ENCODE measurements around the gene DARS2. TPM values are rescaled to one million over a fixed set of nuclear protein-coding genes. Genes with fewer than 3 reads are reported as not detected.
"Not testable (repeated sequence)": the region's sequence is repeated elsewhere in the genome, so short reads cannot be mapped to it uniquely, and the experiment has no call there.

DARS2 gene
- total RNA-seq (1 to 10 TPM; 8.6 to 10.0 TPM), polyA plus RNA-seq (1 to 10 TPM; 2.0 to 3.6 TPM)
- long read RNA-seq, donor 1, partial matches to known transcripts, result 3 of 10 reads
- long read RNA-seq, donor 1, other reads (novel, unspliced or antisense), result 6 of 10 reads
- long read RNA-seq, donor 2, partial matches to known transcripts, result 0 of 5 reads
- long read RNA-seq, donor 2, other reads (novel, unspliced or antisense), result 4 of 5 reads

GRCh38 chr1:173824315-173825081 lies at the start of gene DARS2, which contains the start of gene CENPL:
Gene DARS2, plus strand, starts transcription at chr1:173824673. Its CDS starts 557 bp downstream, at chr1:173825230.
Gene CENPL, minus strand, starts transcription at chr1:173824883. Its CDS starts 13,584 bp downstream, at chr1:173811299.
- peak within 1 kb of the TSS; percentile 53 to 98 for H3K4me3 ChIP-seq (ENCODE audit: low read length in 2 of 2)
- no peaks in the 10 kb centered on the region for H3K27me3 ChIP-seq (ENCODE audit: control insufficient read depth in 1 of 2, insufficient read depth in 2 of 2, low read length in 1 of 2)
- intact Hi-C loops (cut with DNase I), result loop anchor here (2.0 to 5.0 kb wide), 4 partner anchors 44 to 407 kb away; partner anchors contain the start of genes PRDX6 (in 1 of the 2) and ZBTB37 (in 1 of the 2)
- H3K36me3 ChIP-seq (ENCODE audit: control insufficient read depth in 1 of 2, insufficient read depth in 2 of 2, low read length in 1 of 2), result no peaks in the 10 kb centered on the region
- WGBS, 2 donors, result 0% methylated on average over 55 of the region's 55 CpGs
- peaks cover 0 to 2% of the 10 kb centered on the region in 2 donors for H3K4me1 ChIP-seq (ENCODE audit: control insufficient read depth in 1 of 2, insufficient read depth in 2 of 2, low read length in 2 of 2)
- no peaks in the 10 kb centered on the region for H3K9me3 ChIP-seq (ENCODE audit: control insufficient read depth, low read length)
- ATAC-seq (ENCODE audit: low FRiP score), result peak; percentile 100
- peak within 1 kb of the TSS; percentile 46 to 92 for H3K27ac ChIP-seq (ENCODE audit: low read depth in 1 of 2, low read length in 2 of 2)
- peak; percentile 98 for DNase-seq

- H3K27ac ChIP-seq (ENCODE audit: low read depth in 1 of 2, low read length in 2 of 2), result no peak overlapping the region
- no peaks in the 10 kb centered on the region for H3K27me3 ChIP-seq (ENCODE audit: control insufficient read depth in 1 of 2, insufficient read depth in 2 of 2, low read length in 1 of 2)
- no peak overlapping the region for H3K4me3 ChIP-seq (ENCODE audit: low read length in 2 of 2)
- WGBS, 2 donors, result 94 to 98% methylated on average over 5 of the region's 5 CpGs
- DNase-seq (no peak), ATAC-seq (ENCODE audit: low FRiP score) (no peak)
- intact Hi-C loops (cut with DNase I), result no loop called here
- H3K9me3 ChIP-seq (ENCODE audit: control insufficient read depth, low read length), result no peaks in the 10 kb centered on the region
- H3K4me1 ChIP-seq (ENCODE audit: control insufficient read depth in 1 of 2, insufficient read depth in 2 of 2, low read length in 2 of 2), result no peaks in the 10 kb centered on the region
- H3K36me3 ChIP-seq (ENCODE audit: control insufficient read depth in 1 of 2, insufficient read depth in 2 of 2, low read length in 1 of 2), result peaks cover 0 to 4% of the 10 kb centered on the region in 2 donors
These were observed 48.8 kb upstream of the DARS2 start for GRCh38 chr1:173775578-173776226.

- Histone ChIP-seq H3K9me3 (ENCODE audit: control insufficient read depth, low read length) (no peaks in the 10 kb centered on the region), H3K4me3 (ENCODE audit: low read length in 2 of 2) (no peak overlapping the region), H3K27ac (ENCODE audit: low read depth in 1 of 2, low read length in 2 of 2) (no peak overlapping the region), H3K4me1 (ENCODE audit: control insufficient read depth in 1 of 2, insufficient read depth in 2 of 2, low read length in 2 of 2) (no peaks in the 10 kb centered on the region), H3K27me3 (ENCODE audit: control insufficient read depth in 1 of 2, insufficient read depth in 2 of 2, low read length in 1 of 2) (no peaks in the 10 kb centered on the region), H3K36me3 (ENCODE audit: control insufficient read depth in 1 of 2, insufficient read depth in 2 of 2, low read length in 1 of 2) (peaks cover 0 to 7% of the 10 kb centered on the region in 2 donors)
- DNase-seq, result no peak
- 96 to 97% methylated on average over 4 of the region's 4 CpGs for WGBS, 2 donors
- no peak for ATAC-seq (ENCODE audit: low FRiP score)
- intact Hi-C loops (cut with DNase I), result no loop called here
These were observed 44.5 kb upstream of the DARS2 start for GRCh38 chr1:173779936-173780335.

- Histone ChIP-seq H3K4me3 (ENCODE audit: low read length in 2 of 2) (no peak overlapping the region), H3K4me1 (ENCODE audit: control insufficient read depth in 1 of 2, insufficient read depth in 2 of 2, low read length in 2 of 2) (no peaks in the 10 kb centered on the region), H3K36me3 (ENCODE audit: control insufficient read depth in 1 of 2, insufficient read depth in 2 of 2, low read length in 1 of 2) (peaks cover 0 to 3% of the 10 kb centered on the region in 2 donors), H3K9me3 (ENCODE audit: control insufficient read depth, low read length) (no peaks in the 10 kb centered on the region), H3K27me3 (ENCODE audit: control insufficient read depth in 1 of 2, insufficient read depth in 2 of 2, low read length in 1 of 2) (no peaks in the 10 kb centered on the region), H3K27ac (ENCODE audit: low read depth in 1 of 2, low read length in 2 of 2) (no peak overlapping the region)
- DNase-seq (no peak), ATAC-seq (ENCODE audit: low FRiP score) (no peak)
- WGBS, 2 donors, result 94 to 96% methylated on average over 7 of the region's 7 CpGs
- intact Hi-C loops (cut with DNase I), result no loop called here
These were observed 39.5 kb upstream of the DARS2 start for GRCh38 chr1:173784997-173785396.

- Histone ChIP-seq H3K4me1 (ENCODE audit: control insufficient read depth in 1 of 2, insufficient read depth in 2 of 2, low read length in 2 of 2) (no peaks in the 10 kb centered on the region), H3K4me3 (ENCODE audit: low read length in 2 of 2) (no peak overlapping the region), H3K27ac (ENCODE audit: low read depth in 1 of 2, low read length in 2 of 2) (no peak overlapping the region), H3K36me3 (ENCODE audit: control insufficient read depth in 1 of 2, insufficient read depth in 2 of 2, low read length in 1 of 2) (no peaks in the 10 kb centered on the region), H3K9me3 (ENCODE audit: control insufficient read depth, low read length) (no peaks in the 10 kb centered on the region), H3K27me3 (ENCODE audit: control insufficient read depth in 1 of 2, insufficient read depth in 2 of 2, low read length in 1 of 2) (no peaks in the 10 kb centered on the region)
- intact Hi-C loops (cut with DNase I), result no loop called here
- DNase-seq (no peak), ATAC-seq (ENCODE audit: low FRiP score) (no peak)
- 88 to 90% methylated on average over 2 of the region's 2 CpGs for WGBS, 2 donors
These were observed 34.6 kb upstream of the DARS2 start for GRCh38 chr1:173789841-173790240.

- H3K27me3 ChIP-seq (ENCODE audit: control insufficient read depth in 1 of 2, insufficient read depth in 2 of 2, low read length in 1 of 2), result no peaks in the 10 kb centered on the region
- H3K4me1 ChIP-seq (ENCODE audit: control insufficient read depth in 1 of 2, insufficient read depth in 2 of 2, low read length in 2 of 2), result no peaks in the 10 kb centered on the region
- peaks cover 0 to 2% of the 10 kb centered on the region in 2 donors for H3K36me3 ChIP-seq (ENCODE audit: control insufficient read depth in 1 of 2, insufficient read depth in 2 of 2, low read length in 1 of 2)
- ATAC-seq (ENCODE audit: low FRiP score) (no peak), DNase-seq (no peak)
- H3K9me3 ChIP-seq (ENCODE audit: control insufficient read depth, low read length), result no peaks in the 10 kb centered on the region
- H3K27ac ChIP-seq (ENCODE audit: low read depth in 1 of 2, low read length in 2 of 2), result no peak overlapping the region
- H3K4me3 ChIP-seq (ENCODE audit: low read length in 2 of 2), result no peak overlapping the region
- intact Hi-C loops (cut with DNase I), result no loop called here
These were observed 26.4 kb upstream of the DARS2 start for GRCh38 chr1:173798078-173798477.

- not testable (repeated sequence) for ATAC-seq (ENCODE audit: low FRiP score)
These were observed 24.5 kb upstream of the DARS2 start for GRCh38 chr1:173799995-173800394.

GRCh38 chr1:173802961-173803360 lies 21.5 kb upstream of the DARS2 start:
- H3K36me3 ChIP-seq (ENCODE audit: control insufficient read depth in 1 of 2, insufficient read depth in 2 of 2, low read length in 1 of 2), result peaks cover 0 to 4% of the 10 kb centered on the region in 2 donors
- no peak overlapping the region for H3K27ac ChIP-seq (ENCODE audit: low read depth in 1 of 2, low read length in 2 of 2)
- ATAC-seq (ENCODE audit: low FRiP score) (no peak), DNase-seq (no peak)
- intact Hi-C loops (cut with DNase I), result no loop called here
- WGBS, 2 donors, result 91 to 96% methylated on average over 2 of the region's 2 CpGs
- no peak overlapping the region for H3K4me3 ChIP-seq (ENCODE audit: low read length in 2 of 2)
- H3K27me3 ChIP-seq (ENCODE audit: control insufficient read depth in 1 of 2, insufficient read depth in 2 of 2, low read length in 1 of 2), result no peaks in the 10 kb centered on the region
- no peaks in the 10 kb centered on the region for H3K9me3 ChIP-seq (ENCODE audit: control insufficient read depth, low read length)
- H3K4me1 ChIP-seq (ENCODE audit: control insufficient read depth in 1 of 2, insufficient read depth in 2 of 2, low read length in 2 of 2), result no peaks in the 10 kb centered on the region

More at GRCh38 chr1:173799995-173800394, 24.5 kb upstream of the DARS2 start:
- H3K4me1 ChIP-seq (ENCODE audit: control insufficient read depth in 1 of 2, insufficient read depth in 2 of 2, low read length in 2 of 2); intact Hi-C loops (cut with DNase I); H3K36me3 ChIP-seq (ENCODE audit: control insufficient read depth in 1 of 2, insufficient read depth in 2 of 2, low read length in 1 of 2); DNase-seq; H3K4me3 ChIP-seq (ENCODE audit: low read length in 2 of 2); H3K9me3 ChIP-seq (ENCODE audit: control insufficient read depth, low read length); H3K27ac ChIP-seq (ENCODE audit: low read depth in 1 of 2, low read length in 2 of 2); H3K27me3 ChIP-seq (ENCODE audit: control insufficient read depth in 1 of 2, insufficient read depth in 2 of 2, low read length in 1 of 2): not testable (repeated sequence)
- WGBS, 2 donors, result 94 to 95% methylated on average over 1 of the region's 1 CpG
